ENCODE results near the gene GRK1.

GRK1 gene

GRCh38 chr13:113769106-113769505, 102.1 kb downstream of the GRK1 start:
- TF ChIP-seq CTCF (conservative IDR thresholded peaks at IDR 0.05) = no peak
- no peak for TF ChIP-seq ZFX (IDR thresholded peaks at IDR 0.05)

GRCh38 chr13:113769881-113770280, 102.9 kb downstream of the GRK1 start:
- no peak for TF ChIP-seq CTCF (conservative IDR thresholded peaks at IDR 0.05)
- TF ChIP-seq ZFX (IDR thresholded peaks at IDR 0.05) = no peak
- no peak overlapping the region for H3K27ac ChIP-seq

More at GRCh38 chr13:113769106-113769505, 102.1 kb downstream of the GRK1 start:
- no peak overlapping the region for H3K27ac ChIP-seq

GRCh38 chr13:113770441-113770840, 103.4 kb downstream of the GRK1 start:
- no peak overlapping the region for H3K27ac ChIP-seq
- no peak for TF ChIP-seq ZFX (IDR thresholded peaks at IDR 0.05)
- TF ChIP-seq CTCF (conservative IDR thresholded peaks at IDR 0.05) = no peak

DNA sequence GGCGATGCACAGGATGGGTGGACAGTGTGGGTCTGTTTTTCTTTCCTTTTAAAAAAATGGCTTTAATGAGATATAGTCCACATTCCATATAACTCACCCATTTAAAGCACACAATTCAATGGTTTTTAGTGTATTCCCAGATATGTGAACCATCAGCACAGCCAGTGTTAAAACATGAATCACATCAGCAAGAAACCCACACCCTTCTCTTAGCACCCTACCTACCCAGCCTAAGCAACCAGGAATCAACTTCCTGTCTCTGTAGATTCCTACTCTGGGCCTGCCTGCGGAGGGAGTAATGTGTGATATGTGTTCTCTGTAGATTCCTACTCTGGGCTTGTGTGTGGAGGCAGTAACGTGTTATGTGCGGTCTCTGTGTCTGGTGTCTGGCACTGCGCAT, 103.9 kb downstream of the GRK1 start:
- TF ChIP-seq CTCF (conservative IDR thresholded peaks at IDR 0.05) (no peak), ZFX (IDR thresholded peaks at IDR 0.05) (no peak)

GRCh38 chr13:113771709-113772331, 104.8 kb downstream of the GRK1 start:
- H3K27ac ChIP-seq = no peak overlapping the region
- TF ChIP-seq ZFX (IDR thresholded peaks at IDR 0.05) = no peak

More for the DNA sequence above, 103.9 kb downstream of the GRK1 start:
- no peak overlapping the region for H3K27ac ChIP-seq

DNA sequence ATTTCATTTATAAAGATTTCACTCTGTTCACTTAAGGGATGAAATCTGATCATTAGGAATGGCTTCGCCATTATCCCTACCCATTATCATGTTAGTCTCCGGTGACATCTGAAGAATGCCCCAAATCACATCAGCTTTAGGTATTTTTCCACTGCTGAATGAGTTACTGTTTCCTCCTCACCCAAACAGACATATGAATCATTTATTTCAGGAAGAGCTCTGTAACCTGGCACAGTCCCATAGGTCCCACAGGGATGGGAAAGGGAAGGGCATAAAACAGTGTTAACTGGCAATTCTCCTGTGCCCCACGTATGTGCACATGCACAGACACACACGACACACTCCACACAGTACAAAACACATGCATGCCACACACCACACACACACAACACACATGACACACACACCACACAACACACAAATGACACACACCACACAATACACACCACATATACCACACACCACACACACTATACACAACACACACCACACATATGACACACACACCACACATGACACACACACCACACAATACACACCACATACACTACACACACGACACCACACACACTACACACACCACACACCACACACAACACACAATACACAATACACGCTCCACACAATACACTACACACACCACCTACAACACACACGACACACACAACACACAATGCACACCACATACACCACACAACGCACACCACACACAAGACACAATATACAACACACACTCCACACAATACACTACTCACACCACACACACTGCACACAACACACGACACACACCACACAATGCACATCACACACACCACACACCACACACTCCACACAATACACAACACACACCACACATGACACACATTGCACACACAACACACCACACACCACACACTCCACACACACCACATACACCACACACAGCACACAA, 107.4 kb downstream of the GRK1 start:
- no peak overlapping the region for H3K27ac ChIP-seq
- no peak for TF ChIP-seq ZFX (IDR thresholded peaks at IDR 0.05)

GRCh38 chr13:113775451-113776145, 108.6 kb downstream of the GRK1 start:
- TF ChIP-seq CTCF (conservative IDR thresholded peaks at IDR 0.05) (no peak), ZFX (IDR thresholded peaks at IDR 0.05) (no peak)
- no peak overlapping the region for H3K27ac ChIP-seq

All from C4-2B (cell line).